ENCODE results near the gene SRRD.
"Not testable (repeated sequence)": the region's sequence is repeated elsewhere in the genome, so short reads cannot be mapped to it uniquely, and the experiment has no call there.

SRRD gene

DNA sequence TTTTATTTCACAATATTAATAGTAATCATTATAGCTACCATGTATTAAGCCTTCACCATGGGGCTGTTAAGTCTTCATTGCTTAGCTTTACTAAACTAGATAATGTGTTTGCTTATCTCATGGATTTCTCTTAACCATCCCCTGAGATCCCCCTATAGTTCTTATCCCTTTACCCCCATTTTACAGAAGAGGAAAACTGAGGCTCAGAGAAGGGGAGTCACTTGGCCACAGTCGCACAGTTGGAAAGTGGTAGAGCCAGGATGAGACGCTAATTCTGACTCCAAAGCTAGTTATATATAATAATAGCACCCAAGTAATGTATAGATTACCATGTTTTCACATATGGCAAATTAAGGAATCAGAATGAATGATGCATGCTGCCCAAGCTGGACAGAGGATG is 38.3 kb downstream of the SRRD start:
- DNase-seq (ENCODE audit: low read depth in 3 of 3): no peak

DNA sequence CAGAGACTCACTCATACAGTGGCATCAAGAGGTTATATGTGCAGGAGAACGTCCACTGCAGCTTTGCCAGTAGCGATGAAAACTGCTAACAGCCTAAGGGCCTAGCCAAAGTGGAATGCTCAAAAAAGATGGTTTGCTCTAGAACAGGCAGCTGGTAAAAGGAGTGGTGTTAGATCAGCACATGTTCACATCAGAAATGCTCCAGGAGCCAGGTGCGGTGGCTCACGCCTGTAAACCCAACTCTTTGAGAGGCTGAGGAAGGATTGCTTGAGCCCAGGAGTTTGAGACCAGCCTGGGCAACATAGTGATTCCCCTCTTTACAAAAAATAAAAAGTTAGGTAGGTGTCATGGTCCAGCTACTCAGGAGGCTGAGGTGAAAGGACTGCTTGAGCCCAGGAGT is 38.9 kb downstream of the SRRD start:
- DNase-seq (ENCODE audit: low read depth in 3 of 3): no peak

DNA sequence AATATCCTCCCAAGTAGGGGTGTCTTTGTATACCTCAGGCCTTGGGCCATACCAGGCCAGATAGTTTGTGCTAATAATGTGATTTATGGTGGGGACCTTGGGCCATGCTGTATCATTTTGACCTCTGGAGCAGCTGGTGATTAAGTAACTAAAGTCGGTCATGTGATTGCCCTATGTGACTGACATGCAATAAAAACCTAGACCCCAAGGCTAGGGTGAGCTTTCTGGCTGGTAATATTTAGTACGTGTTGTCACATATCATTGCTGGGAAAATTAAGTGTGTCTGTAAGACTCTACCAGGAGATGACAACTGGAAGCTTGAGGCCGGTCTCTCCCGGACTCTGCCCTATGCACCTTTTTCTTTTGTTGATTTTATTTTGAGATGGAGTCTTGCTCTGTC is 41.2 kb downstream of the SRRD start:
- DNase-seq (ENCODE audit: low read depth in 3 of 3): no peak

DNA sequence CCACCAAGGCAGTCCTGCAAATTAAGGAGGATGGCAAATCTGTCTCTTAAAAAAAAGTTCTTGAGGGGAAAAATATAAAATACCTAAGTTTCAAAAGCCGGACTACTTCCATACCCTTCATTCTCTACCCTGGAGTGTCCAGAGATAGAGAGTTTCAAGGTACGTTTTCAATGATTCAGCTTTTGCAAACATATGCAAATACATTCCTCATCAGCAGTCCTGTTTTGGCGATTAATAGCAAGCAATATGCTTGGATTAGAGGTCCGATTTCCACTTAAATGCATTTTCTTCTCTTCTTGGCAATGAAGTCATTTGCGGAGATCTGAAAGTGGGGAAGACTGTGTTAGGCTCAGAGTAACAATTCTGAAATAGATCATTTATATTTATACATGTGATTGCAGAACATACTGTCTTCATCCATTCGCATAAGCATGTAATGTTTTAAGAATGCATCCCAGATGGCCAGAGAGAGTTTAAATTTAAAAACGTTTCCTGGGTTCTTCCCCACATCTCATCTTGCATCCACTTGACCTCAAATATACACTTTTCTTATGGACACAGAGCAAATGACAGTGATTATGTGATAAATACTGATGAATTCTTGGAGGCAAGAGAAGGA is 42.4 kb downstream of the SRRD start:
- DNase-seq (ENCODE audit: low read depth in 3 of 3): no peak

DNA sequence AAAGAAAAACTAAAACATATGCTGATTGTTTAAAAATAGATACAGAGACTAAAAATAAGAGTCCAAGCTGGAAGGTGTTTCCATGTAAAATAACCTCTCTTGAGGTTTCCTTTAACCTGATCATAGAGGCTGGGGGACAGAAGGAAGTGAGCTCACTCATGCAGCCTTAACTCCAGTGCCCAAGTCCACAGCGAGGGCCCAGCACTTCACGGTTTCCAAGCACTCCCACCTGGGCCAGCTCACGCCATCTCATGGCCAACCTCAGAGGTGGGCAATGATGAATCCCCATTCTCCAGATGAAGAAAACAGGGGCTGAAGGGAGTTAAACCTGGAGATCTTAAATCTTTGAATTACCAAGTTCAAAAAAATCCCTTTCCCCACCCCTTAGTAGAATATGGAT is 43.5 kb downstream of the SRRD start:
- DNase-seq (ENCODE audit: low read depth in 3 of 3): no peak

DNA sequence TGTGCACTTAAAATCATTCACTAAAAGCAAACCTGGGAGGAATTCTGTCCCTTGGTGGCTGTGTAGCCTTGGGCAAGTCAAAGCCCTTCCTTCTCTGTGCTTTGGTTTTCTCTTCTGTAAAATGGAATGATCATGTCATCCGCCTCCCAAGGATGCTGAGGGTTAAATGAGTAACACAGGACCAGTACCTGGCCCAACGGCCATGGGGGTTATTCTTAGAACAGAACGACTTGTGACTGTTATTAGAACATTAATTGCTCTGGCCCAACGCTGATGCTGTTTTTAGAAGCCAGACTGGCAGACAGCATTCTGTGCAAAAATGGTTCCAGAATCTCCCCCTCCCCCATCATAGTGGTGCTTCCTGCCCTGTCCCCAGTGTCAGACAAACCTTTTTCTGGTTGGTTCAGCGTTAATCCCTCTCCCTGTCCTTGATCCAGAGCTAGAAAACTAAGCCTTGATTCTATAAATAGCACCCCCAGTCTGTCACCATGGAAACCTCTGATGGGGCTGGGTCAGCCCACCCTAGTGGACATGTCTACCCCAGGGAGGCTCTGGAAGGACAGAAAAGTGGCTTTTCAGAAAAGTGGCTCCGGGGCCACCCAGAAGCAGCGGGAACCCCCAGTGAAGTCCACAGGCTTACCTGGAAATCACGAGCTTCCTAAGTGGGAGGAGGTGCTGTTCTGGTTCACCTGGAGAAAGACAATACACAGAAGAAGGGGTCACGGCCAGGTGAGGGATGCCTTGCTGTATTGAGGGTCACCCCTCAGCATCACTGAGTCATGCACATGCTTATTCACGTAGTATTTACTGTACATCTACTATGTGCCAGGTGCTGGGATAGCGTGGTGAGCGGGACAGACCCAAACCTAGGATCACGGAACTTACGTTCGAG is 44.1 kb downstream of the SRRD start:
- DNase-seq (ENCODE audit: low read depth in 3 of 3): no peak

DNA sequence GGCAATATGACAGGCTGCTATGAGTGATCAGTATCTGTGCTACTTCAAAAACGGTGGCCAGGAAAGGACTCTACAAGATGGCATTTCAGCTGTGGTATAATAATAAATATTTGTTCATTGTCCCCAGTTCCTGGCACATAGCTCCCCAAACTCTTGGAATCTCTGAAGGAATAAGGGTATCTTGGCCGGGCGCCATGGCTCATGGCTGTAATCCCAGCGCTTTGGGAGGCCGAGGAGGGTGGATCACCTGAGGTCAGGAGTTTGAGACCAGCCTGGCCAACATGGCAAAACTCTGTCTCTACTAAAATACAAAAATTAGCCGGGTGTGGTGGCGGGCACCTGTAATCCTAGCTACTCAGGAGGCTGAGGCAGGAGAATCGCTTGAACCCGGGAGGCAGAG is 44.8 kb downstream of the SRRD start:
- not testable (repeated sequence) for DNase-seq (ENCODE audit: low read depth in 3 of 3)

DNA sequence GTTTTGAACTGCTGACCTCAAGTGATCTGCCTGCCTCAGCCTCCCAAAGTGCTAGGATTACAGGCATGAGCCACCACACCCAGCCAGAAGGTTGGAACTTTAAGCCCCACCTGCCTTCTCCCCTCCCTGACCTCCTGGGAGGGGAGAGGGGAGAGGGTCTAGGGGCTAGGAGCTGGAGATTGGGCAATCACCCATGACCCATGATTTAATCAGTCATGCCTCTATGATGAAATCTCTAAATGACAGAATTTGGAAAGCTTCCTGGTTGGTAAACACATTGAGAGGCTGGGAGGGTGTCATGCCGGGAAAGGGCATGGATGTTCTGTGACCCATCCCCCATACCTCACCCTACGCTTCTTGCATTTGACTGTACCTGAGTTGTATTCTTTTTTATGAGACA is 45.7 kb downstream of the SRRD start:
- DNase-seq (ENCODE audit: low read depth in 3 of 3): no peak

DNA sequence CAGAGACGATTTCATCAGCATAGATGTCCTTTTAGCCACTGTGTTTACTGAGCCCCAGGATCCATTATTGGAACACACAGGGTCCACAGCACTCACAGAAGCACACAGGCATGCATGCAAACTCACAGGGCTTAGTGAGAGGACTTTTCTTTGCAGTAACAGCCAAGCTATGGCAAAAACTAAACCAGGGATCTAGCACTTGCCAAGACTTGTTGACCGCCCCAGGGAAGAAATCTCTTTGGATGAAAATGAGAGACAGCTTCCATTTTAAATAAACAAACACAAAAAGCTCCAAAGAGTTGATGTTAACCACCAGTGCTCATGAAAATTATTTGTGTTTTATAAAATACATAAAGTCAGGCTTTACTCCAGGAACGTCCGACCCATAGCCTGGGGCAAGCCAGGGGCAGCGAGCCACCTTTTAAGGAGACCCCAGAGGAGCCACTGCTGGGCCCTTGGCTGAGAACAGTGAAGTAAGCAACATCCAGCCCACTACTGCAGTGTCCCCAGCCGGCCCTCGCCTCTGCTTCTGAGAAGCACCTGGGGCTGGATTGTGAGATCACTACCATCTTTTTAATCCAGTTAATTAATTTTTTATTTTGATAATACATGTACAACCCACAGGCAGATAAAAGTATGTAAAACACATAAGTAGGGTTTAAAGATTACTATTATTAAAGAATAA is 50.6 kb downstream of the SRRD start:
- no peak for DNase-seq (ENCODE audit: low read depth in 3 of 3)

DNA sequence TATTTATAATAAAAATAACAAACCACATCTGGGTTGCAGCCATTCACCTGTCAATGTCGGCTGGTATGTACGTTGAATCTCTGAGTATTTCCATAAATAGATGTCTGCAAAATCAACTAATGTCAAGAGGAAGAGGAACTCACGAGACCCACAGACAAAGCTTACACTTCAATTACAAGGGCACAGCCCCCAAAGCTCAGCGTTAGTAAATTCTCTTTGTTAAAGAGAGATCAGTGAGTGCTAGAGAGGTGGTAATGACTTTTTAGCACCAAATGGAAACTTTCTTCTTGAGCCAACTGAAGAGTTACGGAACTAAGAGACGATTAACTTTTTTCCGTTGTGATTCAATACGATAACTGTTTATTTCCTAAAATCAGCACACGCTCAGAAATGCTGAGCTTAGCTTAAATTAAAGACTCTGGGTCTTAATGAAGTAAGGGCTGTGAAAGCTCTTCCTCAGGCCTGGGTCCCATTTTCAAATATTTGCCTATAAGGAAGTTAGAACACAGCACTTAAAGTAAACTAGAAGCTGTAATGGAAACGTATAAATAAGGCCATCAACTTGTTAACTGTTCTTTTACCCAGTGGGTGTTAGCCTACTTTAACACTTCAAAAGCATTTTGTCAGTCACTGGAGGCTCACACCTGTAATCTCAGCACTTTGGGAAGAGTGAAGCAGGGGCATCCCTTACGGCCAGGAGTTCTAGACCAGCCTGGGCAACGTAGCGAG is 51.4 kb downstream of the SRRD start:
- DNase-seq (ENCODE audit: low read depth in 3 of 3): no peak

DNA sequence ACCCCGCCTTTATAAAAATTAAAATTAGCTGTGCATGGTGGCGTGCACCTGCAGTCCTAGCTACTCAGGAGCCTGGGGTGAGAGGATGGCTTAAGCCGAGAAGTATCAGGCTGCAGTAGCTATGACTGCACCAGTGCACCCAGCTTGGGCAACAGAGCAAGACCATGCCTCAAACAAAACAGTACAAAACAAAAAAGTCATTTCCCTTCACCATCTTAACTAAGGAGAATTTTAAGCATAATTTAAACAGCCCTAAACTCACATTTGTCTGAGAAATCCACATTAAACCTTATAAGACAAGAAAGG is 51.9 kb downstream of the SRRD start:
- DNase-seq (ENCODE audit: low read depth in 3 of 3): no peak

DNA sequence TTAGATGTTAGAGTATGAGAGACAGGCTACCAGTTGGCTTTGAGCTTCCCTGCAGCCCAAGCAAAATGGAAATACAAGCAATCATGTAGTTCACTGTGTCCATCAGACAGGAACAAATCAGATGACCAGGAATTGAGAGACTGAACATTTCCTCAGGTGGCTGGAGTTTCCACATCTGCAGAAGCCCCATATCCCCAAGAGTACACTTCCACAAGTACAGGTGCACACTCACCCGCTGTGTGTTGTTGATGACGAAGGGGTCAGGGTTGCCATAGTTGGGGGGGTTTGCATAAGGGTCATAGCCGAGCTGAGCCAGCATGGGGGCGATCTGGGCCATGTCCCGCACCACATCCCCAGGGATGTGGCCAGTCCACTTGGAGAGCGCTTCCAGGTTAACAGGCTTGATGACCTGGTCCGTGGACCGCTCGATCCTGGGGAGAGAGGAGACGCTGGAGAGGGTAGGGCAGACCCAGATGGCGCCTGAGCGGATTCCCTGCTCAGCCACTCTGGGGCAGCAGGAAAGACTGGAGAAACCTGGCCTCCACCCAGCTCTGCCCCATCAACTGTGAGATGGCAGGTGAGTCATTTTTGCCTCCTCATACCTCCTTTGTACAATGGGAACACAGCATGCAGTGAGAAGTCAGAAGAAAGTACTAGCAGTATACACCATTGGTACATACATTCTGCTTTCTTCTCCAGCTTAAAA is 52.5 kb downstream of the SRRD start:
- DNase-seq (ENCODE audit: low read depth in 3 of 3): no peak

DNA sequence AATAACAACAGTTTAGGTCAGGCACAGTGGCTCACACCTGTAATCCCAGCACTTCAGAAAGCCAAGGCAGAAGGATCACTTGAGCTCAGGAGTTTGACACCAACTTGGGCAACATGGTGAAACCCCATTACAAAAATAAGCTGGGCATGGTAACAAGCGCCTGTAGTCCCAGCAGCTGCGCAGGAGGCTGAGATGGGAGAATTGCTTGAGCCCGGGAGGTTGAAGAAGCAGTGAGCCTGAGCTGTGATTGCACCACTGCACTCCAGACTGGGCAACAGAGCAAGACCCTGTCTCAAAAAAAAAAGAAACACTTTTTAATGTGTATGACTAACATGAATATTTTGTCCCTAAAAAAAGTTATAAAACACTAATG is 53.1 kb downstream of the SRRD start:
- DNase-seq (ENCODE audit: low read depth in 3 of 3): no peak

DNA sequence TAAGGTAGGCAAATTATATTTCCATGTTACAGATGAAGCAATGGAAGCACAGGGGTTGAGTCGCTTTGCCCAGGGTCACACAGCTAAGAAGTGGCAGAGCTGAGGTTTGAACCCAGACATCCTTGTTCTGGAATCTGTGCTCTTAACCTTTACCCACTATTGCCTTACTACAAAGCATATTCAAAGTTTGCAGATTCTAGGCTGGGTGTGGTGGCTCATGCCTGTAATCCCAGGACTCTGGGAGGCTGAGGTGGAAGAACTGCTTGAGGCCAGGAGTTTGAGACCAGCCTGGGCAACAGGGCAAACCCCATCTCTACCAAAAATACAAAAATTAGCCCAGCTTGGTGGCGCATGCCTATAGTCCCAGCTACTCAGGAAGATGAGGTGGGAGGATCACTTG is 56.4 kb downstream of the SRRD start:
- DNase-seq (ENCODE audit: low read depth in 3 of 3): no peak

DNA sequence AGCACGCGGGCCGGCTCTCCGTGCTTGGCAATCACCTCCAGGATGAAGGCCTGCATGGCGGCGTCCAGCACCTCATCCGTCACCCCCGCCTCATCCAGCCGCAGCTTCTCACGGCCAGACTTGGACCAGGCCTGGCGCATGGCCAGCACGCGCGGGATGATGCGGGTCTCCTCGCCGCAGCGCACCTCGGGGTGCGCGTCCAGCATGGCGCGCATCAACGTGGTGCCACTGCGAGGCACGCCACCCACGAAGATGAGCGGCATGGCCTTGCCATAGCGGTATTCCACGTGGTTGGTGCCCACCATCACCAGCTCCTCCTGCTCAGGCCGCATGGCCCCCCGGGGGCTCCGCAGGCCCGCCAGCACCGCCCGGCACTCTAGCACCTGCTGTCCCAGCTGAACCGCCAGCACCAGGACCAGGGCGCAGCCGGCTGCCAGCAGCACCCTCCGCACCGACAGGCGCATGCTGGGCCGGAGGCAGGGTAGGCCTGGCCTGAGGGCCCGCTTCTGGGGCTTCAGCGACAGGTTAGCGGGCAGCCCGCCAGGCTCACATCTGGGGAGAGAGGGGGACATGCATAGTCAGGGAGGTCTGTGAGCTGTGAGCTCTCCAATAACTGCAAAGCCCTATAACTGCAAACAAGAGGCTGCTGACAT is 57.6 kb downstream of the SRRD start:
- DNase-seq (ENCODE audit: low read depth in 3 of 3): no peak

DNA sequence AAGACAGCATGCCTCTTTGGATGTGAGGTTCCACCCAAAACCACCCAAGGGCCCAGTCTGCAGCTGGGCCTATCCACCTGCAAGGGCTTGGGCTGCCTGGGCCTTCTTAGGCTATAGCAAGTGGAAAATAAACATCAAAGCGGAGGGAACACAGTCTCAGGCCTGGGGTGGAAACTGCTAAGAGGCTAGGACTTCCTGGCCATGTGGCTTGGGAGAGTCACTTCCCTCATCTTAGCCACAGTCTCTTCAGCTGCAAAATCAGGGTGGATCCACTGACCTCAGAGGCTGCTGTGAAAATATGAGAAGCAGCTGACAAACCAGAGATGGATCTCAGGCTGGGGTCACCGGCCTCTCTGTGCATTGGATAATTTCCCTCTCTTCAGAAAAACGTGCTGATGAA is 59.2 kb downstream of the SRRD start:
- no peak for DNase-seq (ENCODE audit: low read depth in 3 of 3)
